IPS DF 19.7 (cell line): Measurements from ENCODE around the gene NBDY.

ENCODE experiments used
- DNase-seq: peaks from one replicate; pipeline ENCODE4 v3.0.0-alpha.2; 2013; ENCODE audit warnings: low read depth, low spot score

NBDY gene

DNA sequence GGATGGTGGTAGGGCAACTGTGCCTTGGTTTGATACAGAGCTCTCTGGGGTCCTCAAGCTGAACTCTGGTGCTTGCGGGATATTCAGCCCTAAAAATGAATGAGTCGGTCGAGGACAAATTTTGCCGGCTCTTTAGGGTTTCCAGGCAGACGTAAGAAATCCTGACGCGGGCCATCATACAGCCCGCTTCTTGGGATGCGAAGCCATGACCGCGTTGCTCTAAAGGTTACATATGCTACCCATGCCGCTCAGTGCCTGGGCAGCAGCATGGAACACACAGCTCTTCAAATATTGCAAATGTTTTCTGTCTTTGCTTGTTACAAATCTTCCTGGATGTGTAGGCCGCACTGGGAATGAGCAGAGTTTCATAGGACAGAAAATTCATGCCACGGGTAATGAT, 55.6 kb downstream of the NBDY start:
- no peak for DNase-seq

DNA sequence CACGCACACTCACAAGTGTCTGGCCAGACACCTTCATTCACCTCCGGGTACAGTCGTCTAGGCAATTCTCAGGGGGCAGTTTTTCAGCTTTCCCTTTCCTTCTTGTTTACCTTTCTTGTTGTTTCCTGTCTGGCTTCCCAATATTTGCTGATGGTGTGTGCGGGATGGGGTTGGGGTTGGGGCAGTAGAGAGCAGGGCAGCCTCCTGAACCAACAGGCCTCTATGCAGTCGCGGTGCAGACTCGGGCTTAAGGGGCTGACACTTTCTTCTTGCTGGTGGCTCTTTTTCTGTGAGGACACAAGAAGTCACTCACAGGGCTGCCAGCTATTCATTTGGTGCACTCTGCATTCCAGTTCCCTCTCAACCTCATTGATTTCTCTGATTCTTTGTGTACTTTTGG, 56.4 kb downstream of the NBDY start:
- DNase-seq = no peak

DNA sequence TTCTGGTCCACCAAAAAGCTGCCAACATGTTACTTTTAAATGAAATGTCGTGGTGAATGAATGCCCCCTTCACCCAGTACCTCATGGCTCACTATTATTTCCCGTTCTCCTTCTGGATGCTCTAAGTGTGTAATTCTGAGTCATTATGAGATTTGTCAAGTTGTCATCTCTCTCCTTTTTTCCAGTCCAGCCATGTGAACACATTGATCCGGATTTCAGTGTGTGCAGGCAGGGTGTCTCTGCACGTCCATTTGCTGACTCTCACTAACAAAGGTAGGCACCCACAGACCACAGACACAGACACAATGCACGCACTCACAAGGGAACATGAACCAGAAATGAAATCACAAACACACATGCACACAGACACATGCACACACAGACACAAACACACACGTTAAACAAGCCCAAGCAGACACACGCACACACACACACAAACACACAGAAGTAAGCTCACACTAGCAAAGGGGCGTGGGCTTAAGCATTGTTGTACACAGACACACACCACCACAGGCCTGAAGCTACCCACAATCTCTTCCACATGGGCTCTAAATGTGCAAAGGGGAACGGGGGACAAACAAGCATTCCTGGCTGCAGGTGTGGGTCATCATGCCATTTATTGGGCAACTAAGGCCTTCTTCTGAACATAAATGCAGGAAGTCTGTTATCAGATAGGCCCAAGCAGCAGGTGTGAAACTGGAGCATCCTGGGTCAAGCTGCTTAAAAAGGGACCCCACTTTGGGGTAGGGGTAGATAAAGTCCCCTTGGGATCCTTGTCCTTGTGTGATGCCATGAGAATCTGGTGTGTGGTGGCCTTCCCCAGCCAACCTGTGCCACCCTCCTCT, 58.1 kb downstream of the NBDY start:
- no peak for DNase-seq

DNA sequence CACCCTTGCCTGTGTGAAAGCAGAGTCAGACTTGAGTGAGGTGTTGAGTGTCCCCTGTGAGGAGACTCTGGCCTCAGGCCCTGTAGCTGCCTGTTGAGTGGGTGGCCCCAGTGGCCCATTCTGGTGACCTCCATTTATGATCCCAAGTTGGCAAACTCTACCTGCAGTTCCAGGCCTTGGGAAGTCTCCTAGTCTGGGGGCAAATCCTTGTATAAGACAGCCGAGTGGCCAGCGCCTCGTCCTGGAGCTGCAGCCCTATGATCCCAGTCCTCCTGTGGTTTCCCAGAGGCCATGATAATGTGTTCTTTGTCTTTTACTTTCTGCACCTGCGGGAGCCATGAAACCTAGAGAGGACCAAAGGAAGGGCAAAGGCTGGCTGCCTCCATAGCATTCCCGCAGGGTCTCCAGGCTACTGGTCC, 58.7 kb downstream of the NBDY start:
- no peak for DNase-seq

DNA sequence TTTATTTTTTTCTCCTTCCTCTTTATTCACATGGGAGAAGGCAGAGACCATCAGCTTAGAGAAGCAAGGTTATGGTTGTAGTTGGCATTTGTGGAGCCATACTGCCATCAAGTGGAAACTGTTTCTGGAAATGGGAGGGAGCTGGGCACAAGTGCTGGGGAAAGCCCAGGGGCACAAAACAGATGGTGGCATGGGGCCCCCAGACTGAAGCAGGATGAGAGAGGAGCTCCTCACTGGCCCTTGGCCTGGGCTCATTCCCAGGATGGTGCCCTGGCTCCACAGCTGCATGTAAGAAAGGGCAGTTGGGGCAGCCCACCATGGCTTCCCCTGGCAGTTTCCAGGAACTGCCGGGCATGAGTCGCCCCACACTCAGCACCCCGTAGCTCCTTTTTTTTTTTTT, 59.2 kb downstream of the NBDY start:
- DNase-seq = no peak

DNA sequence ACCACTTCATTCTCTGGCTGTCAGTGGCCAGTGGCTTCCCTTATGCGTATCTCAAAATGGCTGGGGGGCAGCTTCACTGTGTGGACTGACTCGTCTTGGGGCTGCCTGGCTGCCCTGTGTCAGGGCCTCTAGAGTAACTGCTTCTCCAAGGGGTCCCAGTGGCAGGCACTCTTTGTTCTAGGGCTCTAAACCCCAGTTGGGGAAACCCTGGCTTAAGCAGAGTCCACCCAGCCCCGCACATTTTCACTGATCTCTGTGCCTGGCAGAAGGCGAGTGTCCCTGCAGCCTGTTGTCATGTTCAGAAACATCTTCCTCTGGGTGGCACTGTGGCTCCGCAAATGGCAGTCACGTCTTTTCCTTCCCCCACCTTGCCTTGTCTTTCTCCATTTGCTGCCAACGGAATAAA, 59.7 kb downstream of the NBDY start:
- no peak for DNase-seq

DNA sequence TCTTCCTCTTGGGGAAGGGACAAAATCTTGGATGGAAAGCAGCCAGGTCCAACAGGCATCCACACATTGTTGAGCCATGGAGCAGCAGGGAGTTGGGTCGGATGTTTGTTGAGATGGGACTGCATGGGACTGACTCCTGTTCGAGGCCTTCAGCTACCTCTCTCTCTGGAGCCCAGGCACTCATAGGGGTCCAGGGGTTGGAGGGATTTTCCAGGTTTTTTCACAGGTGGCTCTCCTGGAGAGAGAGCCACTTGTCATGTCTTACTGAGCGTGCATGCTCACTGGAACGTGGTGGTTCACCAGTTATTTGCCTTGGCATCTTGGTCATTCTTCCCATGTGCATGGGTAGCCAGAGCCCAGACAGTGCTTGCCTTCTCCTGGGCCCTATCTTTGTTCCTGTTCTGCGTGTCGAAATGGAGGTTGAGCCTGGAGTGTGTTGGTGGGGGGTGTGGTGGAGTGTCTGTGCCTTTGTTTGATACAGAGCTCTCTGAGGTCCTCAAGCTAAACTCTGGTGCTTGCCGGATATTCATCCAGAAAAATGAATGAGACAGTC, 60.6 kb downstream of the NBDY start:
- DNase-seq = no peak

DNA sequence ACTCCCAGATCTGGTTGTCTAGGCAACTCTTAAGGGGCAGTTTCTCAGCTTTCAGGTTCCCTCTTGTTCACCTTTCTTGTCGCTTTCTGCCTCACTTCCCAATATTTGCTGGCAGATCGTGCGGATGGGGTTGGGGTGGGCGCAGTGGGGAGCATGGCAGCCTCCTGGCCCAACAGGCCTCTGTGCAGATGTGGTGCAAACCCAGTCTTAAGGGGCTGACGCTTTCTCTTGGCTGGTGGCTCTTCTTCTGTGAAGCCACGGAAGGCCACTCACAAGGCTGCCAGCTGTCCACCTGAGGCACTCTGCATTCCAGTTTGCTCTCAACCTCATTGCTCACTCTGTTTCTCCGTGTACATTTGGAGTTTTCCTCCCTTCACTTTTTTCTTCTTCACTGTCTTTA, 61.7 kb downstream of the NBDY start:
- DNase-seq = no peak

DNA sequence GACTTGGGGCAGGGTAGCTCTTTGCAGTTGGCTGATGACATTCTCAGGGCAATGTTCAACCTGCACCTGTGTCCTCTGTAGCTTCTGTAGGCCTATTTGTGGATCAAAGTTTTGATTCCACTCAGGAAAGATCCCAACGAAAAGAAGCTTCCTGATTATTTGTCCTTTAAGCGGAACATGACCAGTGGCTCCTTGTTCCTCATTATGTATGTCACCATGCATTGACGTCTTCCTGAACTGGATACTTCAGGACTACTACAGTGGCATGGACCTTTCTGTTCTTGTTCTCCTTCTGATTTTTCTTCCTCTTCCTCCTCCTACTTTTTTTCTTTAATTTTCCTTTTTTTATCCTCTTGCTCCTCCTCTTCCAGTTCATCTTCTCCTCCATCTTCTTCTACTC, 62.4 kb downstream of the NBDY start:
- no peak for DNase-seq

DNA sequence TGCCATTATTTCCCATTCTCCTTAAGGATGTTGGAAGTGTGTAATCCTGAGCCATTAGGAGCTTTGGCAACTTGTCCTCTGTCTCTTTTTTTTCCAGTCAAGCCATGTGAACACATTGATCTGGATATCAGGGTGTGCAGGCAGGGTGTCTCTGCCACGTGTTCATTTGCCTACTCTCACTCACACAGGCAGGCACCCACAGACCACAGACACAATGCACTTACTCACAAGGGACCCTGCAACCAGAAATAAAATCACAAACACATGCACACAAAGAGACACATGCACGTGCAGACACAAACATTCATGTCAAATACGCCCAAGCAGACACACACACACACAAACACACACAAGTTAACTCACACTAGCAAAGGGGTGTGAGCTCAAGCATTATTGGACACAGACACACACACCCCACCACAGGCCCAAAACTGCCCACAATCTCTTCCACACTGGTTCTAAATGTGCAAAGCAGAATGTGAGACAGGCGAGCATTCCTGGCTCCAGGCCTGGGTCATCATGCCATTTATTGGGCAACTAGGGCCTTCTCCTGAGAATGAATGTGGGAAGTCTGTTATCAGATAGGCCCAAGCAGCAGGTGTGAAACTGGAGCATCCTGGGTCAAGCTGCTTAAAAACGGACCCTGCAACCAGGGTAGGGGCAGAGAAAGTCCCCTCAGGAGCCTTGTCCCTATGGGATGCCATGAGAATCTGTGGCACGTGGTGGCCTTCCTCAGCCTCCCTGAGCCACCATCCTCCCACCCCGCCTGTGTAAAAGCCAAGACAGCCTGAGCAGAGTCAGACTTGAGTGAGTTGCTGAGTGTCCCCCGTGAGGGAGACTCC, 63.4 kb downstream of the NBDY start:
- no peak for DNase-seq

DNA sequence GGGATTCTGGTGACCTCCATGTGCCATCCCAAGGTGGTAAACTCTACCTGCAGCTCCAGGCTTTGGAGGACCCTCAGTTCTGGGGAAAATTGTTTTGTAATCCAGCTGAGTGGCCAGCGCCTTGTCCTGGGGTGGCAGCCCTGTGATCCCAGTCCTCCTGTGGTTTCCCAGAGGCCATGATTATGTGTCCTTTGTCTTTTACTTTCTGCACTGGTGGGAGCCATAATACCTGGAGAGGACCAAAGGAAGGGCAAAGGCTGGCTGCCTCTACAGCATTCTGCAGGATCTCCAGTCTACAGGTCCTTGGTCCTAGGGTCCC, 64.0 kb downstream of the NBDY start:
- no peak for DNase-seq

DNA sequence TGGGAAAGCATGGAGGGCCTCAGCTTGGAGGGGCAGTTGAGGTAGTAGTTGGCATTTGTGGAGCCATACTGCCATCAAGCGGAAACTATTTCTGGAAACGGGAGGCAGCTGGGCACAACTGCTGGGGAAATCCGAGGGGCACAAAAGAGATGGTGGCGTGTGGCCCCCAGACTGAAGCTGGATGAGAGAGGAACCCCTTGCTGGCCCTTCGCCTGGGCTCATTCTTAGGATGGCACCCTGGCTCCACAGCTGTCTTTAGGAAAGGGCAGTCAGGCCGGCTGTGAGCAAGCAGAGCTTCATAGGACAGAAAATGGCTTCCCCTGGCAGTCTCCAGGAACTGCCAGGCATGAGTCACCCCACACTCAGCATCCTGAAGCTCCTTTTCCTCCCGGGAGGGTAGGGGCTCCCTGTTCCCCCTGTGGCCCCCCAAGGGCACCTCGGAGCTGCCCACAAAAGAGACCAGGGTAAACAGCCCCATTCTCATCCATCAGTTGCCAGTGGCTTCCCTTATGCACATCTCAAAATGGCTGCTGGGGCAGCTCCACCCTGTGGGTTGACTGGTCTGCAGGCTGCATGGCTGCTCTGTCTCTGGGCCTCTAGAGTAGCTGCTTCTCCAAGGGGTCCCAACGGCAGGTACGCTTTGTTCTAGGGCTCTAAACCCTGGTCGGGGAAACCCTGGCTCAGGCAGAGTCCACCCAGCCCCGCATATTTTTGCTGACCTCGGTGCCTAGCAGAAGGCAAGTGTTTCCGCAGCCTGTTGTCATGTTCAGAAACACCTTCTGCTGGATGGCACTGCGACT, 64.7 kb downstream of the NBDY start:
- no peak for DNase-seq

DNA sequence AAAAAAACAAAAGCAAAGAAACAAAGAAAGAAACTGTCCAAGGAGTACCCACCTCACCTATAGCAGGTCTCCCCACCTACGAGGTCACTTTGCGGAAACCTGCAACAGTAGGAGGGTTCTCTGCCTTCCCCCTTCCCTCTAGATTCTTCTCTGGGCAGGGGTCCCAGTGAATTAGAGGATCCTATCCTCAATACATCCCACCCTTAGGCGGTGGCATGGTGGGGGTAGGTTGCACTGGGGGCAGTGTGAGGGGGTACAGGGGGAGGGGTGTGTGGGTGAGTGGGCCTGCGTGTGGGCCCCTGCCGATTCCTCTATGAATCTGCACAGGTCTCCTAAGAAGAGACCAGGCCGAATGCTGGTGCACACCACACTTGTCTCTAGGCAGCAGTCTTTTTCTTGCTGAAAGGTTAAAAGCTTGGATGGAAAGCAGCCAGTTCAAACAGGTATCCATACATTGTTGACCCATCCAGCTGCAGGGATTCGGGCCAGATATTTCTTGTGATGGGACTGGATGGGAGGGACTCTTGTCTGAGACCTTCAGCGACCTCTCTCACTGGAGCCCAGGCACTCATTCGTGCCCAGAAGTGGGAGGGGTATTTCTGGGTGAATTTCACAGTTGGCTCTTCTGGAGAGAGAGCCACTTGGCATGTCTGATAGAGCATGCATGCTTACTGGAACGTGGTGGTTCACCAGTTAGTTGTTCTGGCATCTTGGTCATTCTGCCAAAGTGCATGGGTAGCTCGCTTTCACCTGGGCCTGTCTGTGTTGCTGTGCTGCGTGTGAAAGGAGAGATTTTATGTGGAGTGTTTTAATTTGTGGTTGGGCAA, 65.6 kb downstream of the NBDY start:
- DNase-seq = no peak

DNA sequence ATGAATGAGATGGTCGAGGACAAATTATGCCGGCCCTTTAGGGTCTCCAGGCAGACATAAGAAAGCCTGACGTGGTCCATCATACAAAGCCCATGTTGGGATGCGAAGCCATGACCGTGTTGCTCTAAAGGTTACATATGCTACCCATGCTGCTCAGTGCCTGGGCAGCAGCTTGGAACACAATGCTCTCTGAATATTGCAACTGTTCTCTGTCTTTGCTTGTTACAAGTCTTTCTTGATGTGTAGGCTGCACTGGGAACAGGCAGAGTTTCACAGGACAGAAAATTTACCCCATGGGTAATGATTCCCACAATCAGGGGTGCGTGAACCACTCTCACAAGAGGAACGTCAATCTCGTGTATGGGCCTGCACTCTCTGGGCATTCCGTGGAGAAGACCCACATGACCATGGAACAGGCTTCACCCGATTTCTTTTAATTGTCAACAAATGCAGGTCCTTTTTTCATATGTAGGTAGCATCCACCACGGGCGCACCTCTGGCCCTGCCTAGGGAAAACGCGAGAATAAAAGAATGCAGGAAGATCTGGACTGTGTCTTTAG, 66.3 kb downstream of the NBDY start:
- no peak for DNase-seq

DNA sequence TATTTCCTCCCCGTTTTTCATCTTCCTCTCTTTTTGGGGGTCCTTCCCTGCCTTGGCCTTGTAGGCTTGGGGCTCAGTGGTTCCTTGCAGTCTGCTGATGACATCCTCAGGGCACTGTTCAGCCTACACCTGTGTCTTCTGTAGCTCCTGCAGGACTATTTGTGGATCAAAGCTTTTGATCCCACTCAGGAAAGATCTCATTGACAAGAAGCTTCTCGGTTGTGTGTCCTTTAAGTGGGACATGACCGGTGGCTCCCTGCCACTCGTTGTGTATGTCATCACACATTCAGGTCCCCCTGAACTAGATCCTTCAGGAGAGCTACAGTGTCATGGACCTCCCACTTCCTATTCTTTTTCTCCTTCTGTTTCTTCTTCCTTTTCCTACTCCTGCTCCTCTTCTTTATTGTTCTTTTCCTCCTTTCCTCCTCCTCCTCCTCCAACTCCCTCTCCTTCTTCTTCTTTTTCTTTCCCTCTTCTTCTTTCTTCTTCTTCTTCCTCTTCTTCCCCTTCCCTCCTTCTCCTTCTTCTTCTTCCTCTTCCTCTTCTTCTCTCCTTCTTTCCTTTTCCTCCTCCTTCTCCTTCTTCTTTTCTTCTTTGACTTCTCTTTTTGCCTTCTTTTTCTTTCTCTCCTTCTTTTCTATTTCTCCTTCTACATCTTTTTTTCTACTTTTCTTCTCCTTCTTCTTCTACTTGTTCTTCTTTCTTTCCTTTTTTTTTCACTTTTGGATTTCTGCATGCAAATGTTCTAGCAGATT, 67.8 kb downstream of the NBDY start:
- DNase-seq = no peak

DNA sequence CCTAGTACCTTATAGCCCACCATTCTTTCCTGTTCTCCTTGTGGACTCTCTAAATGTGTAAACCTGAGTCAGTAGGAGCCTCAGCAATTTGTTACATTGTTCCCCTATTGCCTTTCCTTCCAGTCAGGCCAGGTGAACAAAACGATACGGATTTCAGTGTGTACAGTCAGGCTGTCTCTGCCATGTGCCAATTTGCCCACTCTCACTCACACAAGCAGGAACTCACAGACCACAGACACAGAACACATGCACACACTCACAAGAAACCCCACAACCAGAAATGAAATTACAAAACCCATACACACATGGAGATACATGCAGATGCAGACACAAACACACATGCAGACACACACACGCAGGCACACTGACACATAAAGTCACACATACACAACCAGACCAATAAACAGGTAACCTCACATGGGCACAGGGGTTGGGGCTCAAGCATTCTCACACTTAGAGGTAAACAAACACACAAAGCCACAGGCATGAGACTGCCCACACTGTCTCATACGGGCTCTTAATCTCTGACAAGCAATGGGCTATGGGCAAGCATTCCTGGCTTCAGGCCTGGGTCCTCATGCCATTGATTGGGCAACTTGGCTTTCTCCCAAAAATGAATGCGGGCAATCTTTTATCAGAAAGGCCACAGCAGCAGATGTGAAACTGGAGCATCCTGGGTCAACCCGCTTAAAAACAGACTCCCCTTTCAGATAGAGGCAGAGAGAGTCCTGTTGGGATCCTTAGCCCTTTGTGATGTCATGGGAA, 68.7 kb downstream of the NBDY start:
- no peak for DNase-seq

DNA sequence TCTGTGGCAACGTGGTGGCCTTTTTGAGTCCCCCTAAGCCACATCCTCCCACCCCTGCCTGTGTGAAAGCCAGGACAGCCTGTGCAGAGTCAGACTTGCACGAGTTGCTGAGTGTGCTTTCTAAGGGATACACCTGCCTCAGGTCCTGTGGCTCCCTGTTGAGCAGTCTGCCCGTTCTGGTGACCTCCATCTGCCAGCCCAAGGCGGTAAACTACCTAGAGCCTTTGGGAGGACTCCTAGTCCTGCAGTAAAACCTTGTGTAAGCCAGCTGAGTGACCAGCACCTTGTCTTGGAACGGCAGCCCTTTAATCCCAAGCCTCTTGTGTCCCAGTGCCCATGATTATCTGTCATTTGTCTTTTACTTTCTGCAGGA, 69.3 kb downstream of the NBDY start:
- DNase-seq = no peak

DNA sequence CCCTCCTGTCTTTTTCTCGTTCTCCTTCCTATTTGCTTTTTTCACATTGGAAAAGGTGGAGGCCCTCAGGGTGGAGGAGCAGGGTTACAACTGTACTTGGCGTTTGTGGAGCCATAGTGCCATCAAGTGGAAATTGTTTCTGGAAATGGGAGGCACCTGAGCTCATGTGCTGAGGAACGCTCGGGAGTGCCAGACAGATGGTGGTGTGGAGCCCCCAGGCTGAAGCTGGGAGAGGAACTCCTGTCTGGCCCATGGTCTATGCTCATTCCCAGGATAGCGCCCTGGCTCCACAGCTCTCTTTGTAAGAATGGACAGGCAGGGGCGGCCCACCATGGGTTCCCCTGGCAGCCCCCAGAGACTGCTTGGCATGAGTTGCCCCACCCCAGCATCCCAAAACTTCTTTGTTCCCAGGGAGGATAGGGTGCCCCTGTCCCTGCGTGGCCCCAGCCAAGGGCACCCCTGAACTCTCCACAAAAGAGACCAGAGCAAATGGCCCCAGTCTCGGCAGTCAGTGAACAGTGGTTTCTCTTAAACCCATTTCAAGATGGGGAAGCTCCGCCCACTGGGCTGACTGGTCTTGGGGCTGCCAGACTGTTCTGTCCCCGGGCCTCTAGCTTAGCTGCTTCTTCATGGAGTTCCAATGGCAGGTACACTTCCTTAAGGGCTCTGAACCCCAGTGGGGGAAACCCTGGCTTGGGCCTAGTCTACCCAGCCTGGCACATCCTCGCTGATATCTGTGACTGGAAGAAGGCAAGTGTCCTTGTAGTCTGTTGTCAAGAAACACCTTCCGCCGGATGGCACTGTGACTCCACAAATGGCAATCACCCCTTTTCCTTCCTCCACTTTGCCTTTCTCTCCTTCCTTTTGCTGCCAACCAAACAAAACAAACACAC, 70.1 kb downstream of the NBDY start:
- DNase-seq = no peak
